Pulmonary artery endothelial cell (primary cell): Measurements from ENCODE around the gene XYLT2. TPM values are rescaled to one million over a fixed set of nuclear protein-coding genes. Genes with fewer than 3 reads are reported as not detected.
"Not testable (repeated sequence)": the region's sequence is repeated elsewhere in the genome, so short reads cannot be mapped to it uniquely, and the experiment has no call there.

Experiments used
- DNase-seq: peaks from one replicate; pipeline ENCODE4 v3.0.0-alpha.2; 2011; ENCODE audit warnings: low read depth, low spot score
- total RNA-seq: library from RNA; depleted of rRNA; stranded (reverse); fragments of >200 nt; gene quantifications from 2 replicates; pipeline ENCODE4 v1.2.3, GENCODE V29; 2014

Gene XYLT2
- total RNA-seq, 1 donor from 2014 or later: 41.8 TPM

DNA sequence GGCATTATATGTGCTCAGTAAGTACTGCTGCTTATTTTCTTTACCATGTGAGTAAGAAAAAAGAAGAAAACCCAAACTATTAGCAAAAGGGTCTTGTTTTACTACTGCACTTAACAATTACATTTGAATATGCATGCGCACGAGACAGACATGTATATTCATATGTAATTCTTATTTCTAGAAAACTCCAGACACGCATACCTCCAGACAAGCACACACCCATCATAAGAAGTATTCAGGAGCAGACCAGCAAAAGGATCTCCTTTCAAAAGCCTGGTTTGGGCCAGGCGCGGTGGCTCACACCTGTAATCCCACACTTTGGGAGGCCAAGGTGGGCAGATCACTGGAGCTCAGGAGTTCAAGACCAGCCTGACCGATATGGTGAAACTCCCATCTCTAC lies 43.6 kb downstream of the XYLT2 start:
- no peak for DNase-seq

DNA sequence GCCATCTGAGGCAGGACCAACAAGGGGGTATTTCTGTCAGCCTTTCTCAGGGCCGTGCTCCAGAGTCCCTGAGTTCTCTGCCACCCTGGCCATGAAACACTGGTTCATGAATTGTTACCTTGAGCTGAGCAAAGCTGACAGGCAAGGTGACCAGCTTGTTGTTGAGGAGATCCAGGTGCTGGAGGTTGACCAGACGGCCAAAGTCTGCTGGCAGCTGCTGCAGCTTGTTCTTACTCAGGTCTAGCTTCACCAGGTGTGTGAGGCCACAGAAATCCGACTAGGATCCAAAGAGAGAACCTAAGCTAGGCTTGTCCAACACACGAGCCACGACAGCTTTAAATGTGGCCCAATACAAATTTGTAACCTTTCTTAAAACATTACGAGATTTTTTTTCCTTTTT lies 46.7 kb downstream of the XYLT2 start:
- DNase-seq: no peak

DNA sequence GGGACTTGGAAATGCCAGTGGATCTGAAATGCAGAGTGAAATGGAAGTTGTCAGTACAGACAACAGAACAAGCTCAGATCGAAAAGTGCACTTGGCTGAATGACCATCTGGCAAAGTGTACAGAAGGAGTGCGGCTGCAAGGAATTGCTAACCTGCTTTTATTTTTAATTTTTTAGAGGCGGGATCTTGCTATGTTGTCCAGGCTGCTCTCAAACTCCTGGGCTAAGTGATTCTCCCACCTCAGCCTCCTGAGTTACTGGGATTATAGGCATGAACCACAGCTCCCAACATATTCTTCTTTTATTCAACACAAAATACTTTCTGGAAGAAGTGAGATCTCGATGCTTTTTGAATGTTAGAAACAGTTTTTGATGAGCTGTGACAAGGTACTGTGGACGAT lies 47.8 kb downstream of the XYLT2 start:
- no peak for DNase-seq

DNA sequence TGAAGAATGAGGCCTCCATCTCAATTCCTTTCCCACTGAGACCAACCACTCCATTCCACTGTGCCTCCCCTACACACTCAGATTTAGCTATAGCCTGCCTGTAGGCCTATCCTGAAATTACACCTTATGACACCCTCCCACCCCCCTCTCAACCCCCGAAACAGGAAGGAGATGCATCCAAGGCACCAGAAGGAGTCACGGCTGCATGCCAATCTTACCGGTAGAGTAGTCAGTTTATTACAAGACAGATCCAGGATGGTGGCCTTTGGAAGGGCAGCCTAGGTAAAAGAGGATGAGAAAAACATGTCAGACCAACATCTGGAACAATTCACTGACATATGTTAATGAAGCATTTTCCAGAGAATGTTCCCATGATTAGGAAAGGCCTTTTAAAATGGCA lies 48.8 kb downstream of the XYLT2 start:
- no peak for DNase-seq

DNA sequence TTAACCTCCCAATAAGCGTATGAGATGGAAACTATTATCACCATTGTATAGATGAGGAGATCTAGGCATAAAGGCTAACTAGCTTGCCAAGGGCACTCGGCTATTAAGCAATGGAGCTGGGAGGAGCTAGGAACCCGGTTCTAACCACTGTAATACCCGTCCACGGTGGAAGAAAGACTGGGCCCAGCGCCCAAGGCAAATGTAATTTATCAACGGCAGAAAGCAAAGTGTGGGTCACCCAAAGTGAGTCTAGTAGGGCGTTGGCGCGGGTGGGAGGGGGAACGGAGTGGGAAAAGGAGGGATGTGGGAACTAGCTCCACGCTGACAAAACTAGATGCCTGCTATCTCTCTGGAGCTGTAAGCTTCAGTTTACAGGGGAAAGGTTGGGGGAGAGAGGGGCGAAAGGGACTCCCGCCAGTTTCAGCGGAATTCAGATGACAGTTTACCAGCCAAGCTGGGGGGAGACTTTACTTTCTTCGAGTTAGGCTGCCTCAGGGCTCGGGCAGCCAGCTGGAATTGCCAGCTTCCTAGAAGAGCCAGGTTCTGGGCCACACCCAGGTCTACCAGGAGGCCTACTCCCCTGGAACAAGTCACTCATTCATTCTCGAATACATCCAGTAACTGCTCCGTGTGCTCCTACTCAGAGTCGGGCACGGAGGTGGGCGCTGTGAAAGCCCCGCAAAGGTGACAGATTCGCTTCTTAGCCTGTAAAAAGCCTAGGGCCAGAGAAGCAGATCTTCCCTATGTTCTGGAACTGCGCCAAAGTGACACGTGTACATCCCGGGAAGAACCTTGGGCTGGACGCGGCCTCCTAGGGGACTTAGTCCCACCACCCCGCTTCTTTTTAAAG lies 50.6 kb downstream of the XYLT2 start:
- no peak for DNase-seq

DNA sequence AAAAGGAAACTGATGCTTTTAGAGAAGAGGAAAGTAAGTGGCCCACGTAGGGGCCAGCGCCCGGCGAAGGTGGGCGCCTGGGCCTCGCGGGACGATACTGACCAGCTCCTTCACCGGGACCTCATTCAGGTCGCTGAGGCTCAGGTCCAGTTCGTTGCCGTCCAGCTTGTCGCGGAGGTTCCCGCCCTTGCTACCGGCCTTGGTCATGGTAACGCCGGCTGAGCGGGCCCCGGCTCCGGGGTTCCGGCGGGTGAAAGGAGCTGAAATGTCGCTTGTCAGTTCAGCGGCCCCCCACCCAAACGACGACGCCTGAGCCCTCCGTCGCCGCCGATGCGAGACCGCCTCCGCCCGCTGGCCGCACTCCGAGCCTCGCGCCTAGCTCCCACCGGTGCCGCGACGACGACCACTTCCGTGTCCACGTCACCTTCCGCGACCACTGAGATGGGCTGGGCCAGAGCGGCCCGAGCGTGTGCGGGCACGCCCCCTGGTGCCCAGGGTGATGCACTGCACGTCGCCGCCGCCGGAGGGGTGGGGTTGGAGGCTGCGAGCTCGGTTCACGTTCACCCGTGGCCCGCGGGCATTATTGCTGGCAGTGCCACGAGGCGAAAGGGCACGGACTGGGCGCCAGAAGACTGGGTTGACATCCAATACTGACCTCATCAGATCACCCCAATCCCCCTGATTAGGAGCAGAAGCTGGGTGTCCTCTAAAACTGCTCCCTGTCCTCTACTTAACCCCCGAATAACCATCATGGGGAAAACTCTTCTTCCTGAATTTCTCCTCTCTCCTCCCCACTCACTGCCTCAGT lies 51.4 kb downstream of the XYLT2 start, which contains the start of gene LRRC59:
LRRC59 (minus strand) TSS at position 413 of the 808 bp plus-strand sequence; CDS start at position 207, 206 bp downstream.
- DNase-seq: peak; percentile 55

DNA sequence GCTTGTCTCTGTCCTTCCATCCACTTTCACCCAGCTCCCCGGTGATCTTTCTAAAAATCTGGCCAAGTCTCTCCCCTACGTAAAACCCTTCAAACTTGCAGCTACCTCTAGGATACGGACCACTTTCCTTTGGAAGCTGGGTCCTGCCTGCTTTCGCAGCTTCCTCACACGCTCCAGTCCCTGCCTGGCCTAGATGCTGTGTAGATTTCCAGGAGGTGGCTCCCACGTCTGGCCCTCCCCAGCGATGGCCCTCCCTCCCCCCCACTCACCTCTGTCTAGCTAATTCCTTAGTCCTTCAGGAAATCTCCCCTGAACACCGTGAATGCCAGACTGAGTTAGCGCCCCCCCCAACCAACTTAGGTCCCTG lies 52.0 kb downstream of the XYLT2 start:
- no peak for DNase-seq

DNA sequence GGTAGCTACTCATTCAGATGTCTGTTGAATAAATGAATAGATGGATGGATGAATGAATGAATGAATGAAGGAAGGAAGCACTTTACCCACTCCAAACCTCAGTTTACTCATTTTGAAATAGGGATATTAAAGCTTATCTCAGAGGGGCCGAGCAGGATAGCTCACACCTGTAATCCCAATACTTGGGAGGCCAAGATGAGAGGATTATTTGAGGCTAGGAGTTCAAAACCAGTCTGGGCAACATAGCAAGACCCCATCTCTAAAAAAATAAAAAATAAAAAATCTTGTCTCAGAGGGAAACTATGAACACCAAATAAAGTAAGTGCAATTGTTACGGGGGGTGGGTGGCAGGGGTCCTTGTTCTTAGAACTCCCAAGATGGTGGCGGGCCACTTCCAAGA lies 52.7 kb downstream of the XYLT2 start:
- not testable (repeated sequence) for DNase-seq

DNA sequence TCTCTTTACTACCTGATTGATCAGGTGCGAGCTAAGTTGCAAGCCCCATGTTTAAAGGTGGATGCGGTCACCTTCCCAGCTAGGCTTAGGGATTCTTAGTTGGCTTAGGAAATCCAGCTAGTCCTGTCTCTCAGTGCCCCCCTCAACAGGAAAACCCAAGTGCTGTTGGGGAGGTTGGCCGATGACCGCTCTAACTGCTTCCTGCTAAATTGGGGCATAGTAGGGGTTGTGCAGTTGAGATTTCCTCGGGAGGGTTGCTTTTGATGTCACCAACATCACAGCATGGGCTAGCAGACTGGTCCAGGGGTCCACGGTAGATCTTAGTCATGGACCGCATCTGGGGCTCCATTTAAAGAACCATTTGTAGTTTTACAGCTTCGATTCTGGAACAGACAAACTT lies 53.7 kb downstream of the XYLT2 start:
- not testable (repeated sequence) for DNase-seq

DNA sequence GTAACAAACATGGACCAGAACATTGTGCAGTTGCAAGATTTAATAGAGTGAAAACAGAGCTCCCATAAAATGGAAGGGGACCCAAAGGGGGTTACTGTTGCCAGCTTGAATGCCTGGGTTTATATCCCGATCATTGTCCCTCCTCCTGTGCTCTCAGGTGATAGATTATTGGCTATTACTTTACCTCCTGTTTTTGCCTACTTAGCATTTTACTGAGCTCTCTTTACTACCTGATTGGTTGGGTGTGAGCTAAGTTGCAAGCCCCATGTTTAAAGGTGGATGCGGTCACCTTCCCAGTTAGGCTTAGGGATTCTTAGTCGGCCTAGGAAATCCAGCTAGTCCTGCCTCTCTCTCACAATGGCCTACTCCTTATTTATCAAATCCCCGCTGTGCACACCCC lies 59.4 kb downstream of the XYLT2 start:
- DNase-seq: not testable (repeated sequence)

DNA sequence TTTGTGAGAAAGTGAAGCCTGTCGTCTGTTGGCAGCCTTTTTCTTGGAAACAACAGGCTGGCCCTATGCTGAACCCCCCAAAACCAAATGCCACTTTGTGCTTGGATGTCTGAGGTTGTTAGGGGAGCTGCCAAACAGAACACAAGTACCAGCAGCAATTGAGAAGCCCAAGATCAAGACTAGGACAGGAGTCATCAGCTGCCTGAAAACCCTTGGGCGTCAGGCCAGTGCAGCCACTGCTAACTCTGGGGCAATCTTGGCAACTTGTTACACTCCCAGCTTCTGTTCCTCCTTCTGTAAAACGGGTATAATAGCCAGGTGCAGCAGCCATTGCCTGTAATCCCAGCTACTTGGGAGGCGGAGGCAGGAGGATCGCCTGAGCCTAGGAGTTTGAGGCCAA lies 60.7 kb downstream of the XYLT2 start:
- no peak for DNase-seq

DNA sequence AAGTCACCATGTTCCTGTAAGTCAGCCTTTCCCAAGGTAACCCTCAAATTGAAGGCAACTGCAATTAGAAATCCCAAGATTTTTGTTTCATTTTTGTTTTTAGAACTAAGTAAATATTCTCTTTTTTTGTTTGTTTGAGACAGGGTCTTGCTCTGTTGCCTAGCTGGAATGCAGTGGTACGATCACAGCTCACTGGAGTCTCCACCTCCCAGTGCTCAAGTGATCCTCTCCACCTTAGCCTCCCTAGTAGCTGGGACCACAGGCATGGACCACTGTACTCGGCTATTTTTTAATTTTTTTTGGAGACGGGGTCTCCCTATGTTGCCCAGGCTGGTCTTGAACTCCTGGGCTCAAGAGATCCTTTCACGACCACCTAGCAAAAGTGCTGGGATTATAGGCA lies 62.0 kb downstream of the XYLT2 start:
- no peak for DNase-seq

Other genes starting within 250 kb of the XYLT2 start
- gene SAMD14, start 216.0 kb upstream of the XYLT2 start, total RNA-seq: 4.1 and 4.5 TPM in 2 replicates
- 29.7 and 43.8 TPM in 2 replicates for gene PPP1R9B, start 195.4 kb upstream of the XYLT2 start, total RNA-seq
- not detected in 2 replicates for gene SGCA, start 180.1 kb upstream of the XYLT2 start, total RNA-seq
- 0.26 and 0.88 TPM in 2 replicates for gene COL1A1, start 144.5 kb upstream of the XYLT2 start, total RNA-seq
- gene TMEM92, start 71.7 kb upstream of the XYLT2 start, total RNA-seq: not detected in 2 replicates
- 52.2 and 56.8 TPM in 2 replicates for gene MRPL27, start 27.1 kb downstream of the XYLT2 start, total RNA-seq
- gene EME1, start 27.1 kb downstream of the XYLT2 start, total RNA-seq: 4.6 and 5.5 TPM in 2 replicates
- 227 and 285 TPM in 2 replicates for gene LRRC59, start 51.4 kb downstream of the XYLT2 start, total RNA-seq
- 10.0 and 10.5 TPM in 2 replicates for gene ACSF2, start 80.1 kb downstream of the XYLT2 start, total RNA-seq
- gene CHAD, start 122.8 kb downstream of the XYLT2 start, total RNA-seq: not detected in 2 replicates
- gene RSAD1, start 132.7 kb downstream of the XYLT2 start, total RNA-seq: 27.0 and 28.2 TPM in 2 replicates
- gene MYCBPAP, start 162.3 kb downstream of the XYLT2 start, total RNA-seq: 0.46 and 0.92 TPM in 2 replicates
- gene EPN3, start 186.6 kb downstream of the XYLT2 start, total RNA-seq: 0.04 and 0.07 TPM in 2 replicates
- 47.2 and 57.8 TPM in 2 replicates for gene SPATA20, start 201.0 kb downstream of the XYLT2 start, total RNA-seq
- gene CACNA1G, start 214.6 kb downstream of the XYLT2 start, total RNA-seq: 0.04 TPM in 1 of 2 replicates, not detected in the other